Activated CD8-positive, alpha-beta memory T cell treated with anti-CD3 and anti-CD28 coated beads for 4 hours (primary cell): ENCODE measurements around the gene NME1.
"Not testable (repeated sequence)": the region's sequence is repeated elsewhere in the genome, so short reads cannot be mapped to it uniquely, and the experiment has no call there.

Source experiments
- DNase-seq, 2 donors: peaks; one replicate each; pipeline ENCODE4 v3.0.0-alpha.2; 2020; ENCODE audit warnings: low read depth in 2 of 2

The NME1 gene

GRCh38 chr17:51144266-51145022, 8.9 kb upstream of the NME1 start:
- no peak for DNase-seq

- DNase-seq = no peak
Observed at GRCh38 chr17:51147650-51148049, 5.7 kb upstream of the NME1 start.

GRCh38 chr17:51149163-51149562, 4.2 kb upstream of the NME1 start:
- no peak for DNase-seq

GRCh38 chr17:51150932-51151331, 2.4 kb upstream of the NME1 start:
- DNase-seq = no peak

GRCh38 chr17:51152766-51153209, 571 bp upstream of the NME1 start:
- no peak for DNase-seq

GRCh38 chr17:51154176-51154575, 817 bp downstream of the NME1 start:
- no peak for DNase-seq

GRCh38 chr17:51155416-51155815, 2.1 kb downstream of the NME1 start:
- no peak for DNase-seq

GRCh38 chr17:51159604-51160003, 6.2 kb downstream of the NME1 start:
- no peak for DNase-seq

GRCh38 chr17:51161541-51161940, 8.2 kb downstream of the NME1 start:
- no peak for DNase-seq

- DNase-seq = no peak
Observed at GRCh38 chr17:51164911-51165679, 11.7 kb downstream of the NME1 start.

- no peak for DNase-seq
Observed at GRCh38 chr17:51165680-51166197, 12.4 kb downstream of the NME1 start.

GRCh38 chr17:51166198-51166986, 13.0 kb downstream of the NME1 start, which contains the start of gene NME2:
Gene NME2, plus strand, starts transcription at chr17:51166411. Its CDS starts 420 bp downstream, at chr17:51166831.
- DNase-seq = peak; percentile 38 to 52

GRCh38 chr17:51166987-51167931, 13.9 kb downstream of the NME1 start:
- DNase-seq = peak; percentile 36 to 43

GRCh38 chr17:51169340-51169739, 16.0 kb downstream of the NME1 start:
- no peak for DNase-seq

GRCh38 chr17:51170736-51171135, 17.4 kb downstream of the NME1 start:
- DNase-seq = no peak

- not testable (repeated sequence) for DNase-seq
Observed at GRCh38 chr17:51172030-51172429, 18.7 kb downstream of the NME1 start.

GRCh38 chr17:51180486-51180885, 27.1 kb downstream of the NME1 start:
- no peak for DNase-seq

GRCh38 chr17:51184124-51184523, 30.8 kb downstream of the NME1 start:
- DNase-seq = no peak

- DNase-seq = no peak
Observed at GRCh38 chr17:51185763-51186332, 32.5 kb downstream of the NME1 start.

- no peak for DNase-seq
Observed at GRCh38 chr17:51188271-51188833, 35.0 kb downstream of the NME1 start.
